ENCODE results near the gene CLDN16. TPM values are rescaled to one million over a fixed set of nuclear protein-coding genes. Genes with fewer than 3 reads are reported as not detected.

CLDN16 gene
- total and polyA plus RNA-seq, 8 donors = 0.10 to 0.29 TPM; not detected in 6

GRCh38 chr3:190436331-190436730, 48.4 kb downstream of the CLDN16 start:
- Histone ChIP-seq H3K36me3 (no peaks in the 10 kb centered on the region), H3K4me1 (no peaks in the 10 kb centered on the region), H3K27ac (no peak overlapping the region), H3K9me3 (no peaks in the 10 kb centered on the region), H3K27me3 (no peaks in the 10 kb centered on the region), H3K4me3 (no peak overlapping the region)
- intact Hi-C loops (cut with DNase I; ENCODE audit: low total_unique reads) = no loop called here
- TF ChIP-seq POLR2AphosphoS5 (IDR thresholded peaks at IDR 0.05) (no peak), POLR2A (IDR thresholded peaks at IDR 0.05) (no peak), EP300 (IDR thresholded peaks at IDR 0.05) (no peak)
- TF ChIP-seq, protein P1, sequence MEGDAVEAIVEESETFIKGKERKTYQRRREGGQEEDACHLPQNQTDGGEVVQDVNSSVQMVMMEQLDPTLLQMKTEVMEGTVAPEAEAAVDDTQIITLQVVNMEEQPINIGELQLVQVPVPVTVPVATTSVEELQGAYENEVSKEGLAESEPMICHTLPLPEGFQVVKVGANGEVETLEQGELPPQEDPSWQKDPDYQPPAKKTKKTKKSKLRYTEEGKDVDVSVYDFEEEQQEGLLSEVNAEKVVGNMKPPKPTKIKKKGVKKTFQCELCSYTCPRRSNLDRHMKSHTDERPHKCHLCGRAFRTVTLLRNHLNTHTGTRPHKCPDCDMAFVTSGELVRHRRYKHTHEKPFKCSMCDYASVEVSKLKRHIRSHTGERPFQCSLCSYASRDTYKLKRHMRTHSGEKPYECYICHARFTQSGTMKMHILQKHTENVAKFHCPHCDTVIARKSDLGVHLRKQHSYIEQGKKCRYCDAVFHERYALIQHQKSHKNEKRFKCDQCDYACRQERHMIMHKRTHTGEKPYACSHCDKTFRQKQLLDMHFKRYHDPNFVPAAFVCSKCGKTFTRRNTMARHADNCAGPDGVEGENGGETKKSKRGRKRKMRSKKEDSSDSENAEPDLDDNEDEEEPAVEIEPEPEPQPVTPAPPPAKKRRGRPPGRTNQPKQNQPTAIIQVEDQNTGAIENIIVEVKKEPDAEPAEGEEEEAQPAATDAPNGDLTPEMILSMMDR (IDR thresholded peaks at IDR 0.05) = no peak
- DNase-seq = no peak
- WGBS, 5 donors = 77 to 87% (median 82%) methylated on average over 2 of the region's 2 CpGs

GRCh38 chr3:190442240-190442639, 54.3 kb downstream of the CLDN16 start:
- intact Hi-C loops (cut with DNase I; ENCODE audit: low total_unique reads) = no loop called here
- no peak for TF ChIP-seq POLR2A (IDR thresholded peaks at IDR 0.05)
- no peak for TF ChIP-seq POLR2AphosphoS5 (IDR thresholded peaks at IDR 0.05)
- TF ChIP-seq EP300 (IDR thresholded peaks at IDR 0.05) = no peak
- TF ChIP-seq, protein P1 (IDR thresholded peaks at IDR 0.05) = no peak
- no peak overlapping the region for H3K27ac ChIP-seq
- no peak for DNase-seq
- no peaks in the 10 kb centered on the region for H3K27me3 ChIP-seq
- no peaks in the 10 kb centered on the region for H3K9me3 ChIP-seq
- no peaks in the 10 kb centered on the region for H3K36me3 ChIP-seq
- no peaks in the 10 kb centered on the region for H3K4me1 ChIP-seq
- H3K4me3 ChIP-seq = no peak overlapping the region
- 95 to 100% (median 97%) methylated on average over 1 of the region's 1 CpG for WGBS, 5 donors

DNA sequence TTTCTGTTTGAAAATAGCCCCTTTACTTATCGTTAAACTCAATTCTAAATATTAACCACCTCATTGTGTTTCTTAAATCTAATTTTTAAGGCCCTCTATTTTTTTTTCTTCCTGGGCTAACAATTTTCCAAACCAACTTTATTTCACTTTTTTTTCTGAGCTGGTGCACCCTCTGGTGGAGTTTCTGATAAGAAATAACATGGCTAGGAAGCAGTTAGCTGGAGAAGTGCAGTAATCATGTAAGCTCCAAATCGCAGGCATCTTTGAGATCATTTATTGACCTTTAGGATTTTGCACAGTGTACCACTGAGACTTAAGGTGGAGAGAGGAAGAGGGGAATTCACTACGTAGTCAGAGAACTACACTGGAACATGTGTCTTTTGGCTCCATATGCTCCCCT, 55.3 kb downstream of the CLDN16 start:
- Histone ChIP-seq H3K27me3 (no peaks in the 10 kb centered on the region), H3K27ac (no peak overlapping the region), H3K4me3 (no peak overlapping the region), H3K9me3 (no peaks in the 10 kb centered on the region), H3K4me1 (no peaks in the 10 kb centered on the region), H3K36me3 (no peaks in the 10 kb centered on the region)
- no peak for TF ChIP-seq POLR2A (IDR thresholded peaks at IDR 0.05)
- TF ChIP-seq, protein P1 (IDR thresholded peaks at IDR 0.05) = no peak
- no peak for TF ChIP-seq EP300 (IDR thresholded peaks at IDR 0.05)
- TF ChIP-seq POLR2AphosphoS5 (IDR thresholded peaks at IDR 0.05) = no peak
- 72 to 79% (median 78%) methylated on average over 3 of the region's 3 CpGs for WGBS, 5 donors
- DNase-seq = no peak
- intact Hi-C loops (cut with DNase I; ENCODE audit: low total_unique reads) = no loop called here

DNA sequence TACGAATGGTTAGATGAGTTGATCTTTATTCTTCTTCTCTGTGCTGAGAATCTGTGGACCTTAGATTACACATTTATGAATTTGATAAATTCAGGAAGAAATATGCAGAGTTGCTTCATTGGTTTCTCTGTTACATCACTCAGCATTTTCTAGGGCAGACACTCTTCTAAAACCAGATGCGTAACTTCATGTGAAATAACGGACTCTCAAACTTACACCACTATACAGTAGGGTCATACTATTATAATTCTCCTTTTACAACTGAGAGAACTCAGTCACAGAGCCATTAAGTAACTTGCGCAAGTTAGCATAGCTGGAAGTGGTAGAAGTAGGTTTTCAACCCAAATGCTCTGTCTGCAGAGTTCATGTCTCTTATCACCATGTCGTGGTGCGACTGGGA, 56.0 kb downstream of the CLDN16 start:
- TF ChIP-seq POLR2AphosphoS5 (IDR thresholded peaks at IDR 0.05) = no peak
- no peak for TF ChIP-seq EP300 (IDR thresholded peaks at IDR 0.05)
- TF ChIP-seq, protein P1 (IDR thresholded peaks at IDR 0.05) = no peak
- TF ChIP-seq POLR2A (IDR thresholded peaks at IDR 0.05) = no peak
- intact Hi-C loops (cut with DNase I; ENCODE audit: low total_unique reads) = no loop called here
- no peak for DNase-seq
- Histone ChIP-seq H3K4me1 (no peaks in the 10 kb centered on the region), H3K4me3 (no peak overlapping the region), H3K9me3 (no peaks in the 10 kb centered on the region), H3K36me3 (no peaks in the 10 kb centered on the region), H3K27me3 (no peaks in the 10 kb centered on the region), H3K27ac (no peak overlapping the region)
- WGBS, 5 donors = 85 to 95% (median 90%) methylated on average over 6 of the region's 6 CpGs

Measured in stomach (tissue), 9 donors.